Measurements from ENCODE around the gene PAH.

- no peak for TF ChIP-seq EZH2 (IDR thresholded peaks at IDR 0.05; ENCODE audit: insufficient read depth, poor library complexity, severe bottlenecking)
- no peak for TF ChIP-seq EZH2phosphoT487 (IDR thresholded peaks at IDR 0.05; ENCODE audit: insufficient read depth, low read depth)
Measured at GRCh38 chr12:102939059-102939458, 22.0 kb upstream of the PAH start.

All from GM23248 (cell line).